Astrocyte (in vitro differentiated cells and primary cell): ENCODE measurements around the gene MAN1B1. TPM values are rescaled to one million over a fixed set of nuclear protein-coding genes. Genes with fewer than 3 reads are reported as not detected.

Experiments
- DNase-seq: peaks from one replicate; pipeline ENCODE4 v3.0.0-alpha.2; 2010; ENCODE audit warnings: low read depth
- FAIRE-seq: peaks from 2 replicates; lab custom pipeline; 2011; peaks lifted over from hg19 to GRCh38; lab: Jason Lieb, UNC
- H2AFZ ChIP-seq: 2 replicates; pipeline ENCODE4 v1.6.0; 2012; ENCODE audit warnings: low read depth, low read length, inconsistent platforms
- H3K27ac ChIP-seq: 2 replicates; pipeline ENCODE4 v1.5.1; 2011; ENCODE audit warnings: low read depth, low read length, inconsistent platforms
- H3K27me3 ChIP-seq: 2 replicates; pipeline ENCODE4 v1.6.0; 2011; ENCODE audit warnings: low read length, inconsistent platforms; ENCODE audit not compliant: insufficient read depth
- H3K36me3 ChIP-seq: 2 replicates; pipeline ENCODE4 v1.5.1; 2011; ENCODE audit warnings: low read length, inconsistent platforms; ENCODE audit not compliant: insufficient read depth
- H3K4me1 ChIP-seq: 2 replicates; pipeline ENCODE4 v1.5.1; 2011; ENCODE audit warnings: low read length, inconsistent platforms; ENCODE audit not compliant: insufficient read depth
- H3K4me2 ChIP-seq: 2 replicates; pipeline ENCODE4 v1.6.0; 2012; ENCODE audit warnings: low read length, inconsistent platforms
- H3K4me3 ChIP-seq: 2 replicates; pipeline ENCODE4 v1.5.1; 2011; ENCODE audit warnings: low read depth, mild to moderate bottlenecking, low read length, inconsistent platforms; ENCODE audit not compliant: insufficient read depth
- H3K79me2 ChIP-seq: 2 replicates; pipeline ENCODE4 v1.6.0; 2012; ENCODE audit warnings: mild to moderate bottlenecking, low read length, inconsistent platforms; ENCODE audit not compliant: insufficient read depth
- H3K9ac ChIP-seq: 2 replicates; pipeline ENCODE4 v1.6.0; 2012; ENCODE audit warnings: mild to moderate bottlenecking, low read length, inconsistent platforms
- H3K9me3 ChIP-seq: 2 replicates; pipeline ENCODE4 v1.5.1; 2012; ENCODE audit warnings: low read depth, mild to moderate bottlenecking, low read length, inconsistent platforms; ENCODE audit not compliant: insufficient read depth
- H4K20me1 ChIP-seq: 2 replicates; pipeline ENCODE4 v1.6.0; 2012; ENCODE audit warnings: low read length, inconsistent platforms; ENCODE audit not compliant: insufficient read depth
- H3K27ac Mint-ChIP-seq: one replicate; pipeline ENCODE4 v1.8.0; 2021; ENCODE audit warnings: mild to moderate bottlenecking, mixed read lengths; ENCODE audit not compliant: unreplicated experiment
- H3K27me3 Mint-ChIP-seq: one replicate; pipeline ENCODE4 v1.8.0; 2021; ENCODE audit warnings: low read depth, mixed read lengths; ENCODE audit not compliant: unreplicated experiment
- H3K36me3 Mint-ChIP-seq: one replicate; pipeline ENCODE4 v1.8.0; 2021; ENCODE audit warnings: low read depth, mixed read lengths; ENCODE audit not compliant: unreplicated experiment
- H3K4me1 Mint-ChIP-seq: one replicate; pipeline ENCODE4 v1.8.0; 2021; ENCODE audit warnings: low read depth, mixed read lengths; ENCODE audit not compliant: unreplicated experiment
- H3K4me3 Mint-ChIP-seq: one replicate; pipeline ENCODE4 v1.8.0; 2021; ENCODE audit warnings: mild to moderate bottlenecking, moderate library complexity, mixed read lengths; ENCODE audit not compliant: unreplicated experiment
- H3K9me3 Mint-ChIP-seq: one replicate; pipeline ENCODE4 v1.8.0; 2021; ENCODE audit warnings: mild to moderate bottlenecking, mixed read lengths; ENCODE audit not compliant: unreplicated experiment
- EZH2 ChIP-seq: IDR thresholded peaks from 2 replicates; pipeline ENCODE4 v1.6.1; 2012; ENCODE audit warnings: mild to moderate bottlenecking, low read length, inconsistent platforms; ENCODE audit not compliant: insufficient read depth
- total RNA-seq: library from RNA; stranded (reverse); gene quantifications from 2 replicates; pipeline ENCODE4 v1.2.1, GENCODE V29; 2021
- TF ChIP-seq, protein P1 (sequence below): IDR thresholded peaks from 2 replicates; pipeline ENCODE4 v1.5.1; 2011; ENCODE audit warnings: low read depth, mild to moderate bottlenecking, inconsistent platforms, low read length, moderate library complexity; ENCODE audit not compliant: insufficient read depth

MAN1B1 gene
- total RNA-seq, 1 donor from 2014 or later: 69.2 TPM

- Histone ChIP-seq H3K27me3 (no peaks in the 10 kb centered on the region), H3K36me3 (no peaks in the 10 kb centered on the region), H4K20me1 (no peaks in the 10 kb centered on the region), H3K9me3 (no peaks in the 10 kb centered on the region), H3K27ac (no peak overlapping the region), H3K4me1 (no peaks in the 10 kb centered on the region), H3K79me2 (no peaks in the 10 kb centered on the region), H3K4me3 (no peak overlapping the region), H3K4me2 (no peak overlapping the region), H3K9ac (no peak overlapping the region), H2AFZ (no peak overlapping the region)
- Mint-ChIP-seq H3K9me3 (no peaks in the 10 kb centered on the region), H3K27me3 (no peaks in the 10 kb centered on the region), H3K4me1 (no peaks in the 10 kb centered on the region), H3K4me3 (no peak overlapping the region), H3K36me3 (no peaks in the 10 kb centered on the region), H3K27ac (no peak overlapping the region)
- TF ChIP-seq, protein P1, sequence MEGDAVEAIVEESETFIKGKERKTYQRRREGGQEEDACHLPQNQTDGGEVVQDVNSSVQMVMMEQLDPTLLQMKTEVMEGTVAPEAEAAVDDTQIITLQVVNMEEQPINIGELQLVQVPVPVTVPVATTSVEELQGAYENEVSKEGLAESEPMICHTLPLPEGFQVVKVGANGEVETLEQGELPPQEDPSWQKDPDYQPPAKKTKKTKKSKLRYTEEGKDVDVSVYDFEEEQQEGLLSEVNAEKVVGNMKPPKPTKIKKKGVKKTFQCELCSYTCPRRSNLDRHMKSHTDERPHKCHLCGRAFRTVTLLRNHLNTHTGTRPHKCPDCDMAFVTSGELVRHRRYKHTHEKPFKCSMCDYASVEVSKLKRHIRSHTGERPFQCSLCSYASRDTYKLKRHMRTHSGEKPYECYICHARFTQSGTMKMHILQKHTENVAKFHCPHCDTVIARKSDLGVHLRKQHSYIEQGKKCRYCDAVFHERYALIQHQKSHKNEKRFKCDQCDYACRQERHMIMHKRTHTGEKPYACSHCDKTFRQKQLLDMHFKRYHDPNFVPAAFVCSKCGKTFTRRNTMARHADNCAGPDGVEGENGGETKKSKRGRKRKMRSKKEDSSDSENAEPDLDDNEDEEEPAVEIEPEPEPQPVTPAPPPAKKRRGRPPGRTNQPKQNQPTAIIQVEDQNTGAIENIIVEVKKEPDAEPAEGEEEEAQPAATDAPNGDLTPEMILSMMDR: no peak
- no peak for TF ChIP-seq EZH2
- DNase-seq: no peak
- no peak for FAIRE-seq
Measured at GRCh38 chr9:137109250-137110146, 22.7 kb downstream of the MAN1B1 start.

DNA sequence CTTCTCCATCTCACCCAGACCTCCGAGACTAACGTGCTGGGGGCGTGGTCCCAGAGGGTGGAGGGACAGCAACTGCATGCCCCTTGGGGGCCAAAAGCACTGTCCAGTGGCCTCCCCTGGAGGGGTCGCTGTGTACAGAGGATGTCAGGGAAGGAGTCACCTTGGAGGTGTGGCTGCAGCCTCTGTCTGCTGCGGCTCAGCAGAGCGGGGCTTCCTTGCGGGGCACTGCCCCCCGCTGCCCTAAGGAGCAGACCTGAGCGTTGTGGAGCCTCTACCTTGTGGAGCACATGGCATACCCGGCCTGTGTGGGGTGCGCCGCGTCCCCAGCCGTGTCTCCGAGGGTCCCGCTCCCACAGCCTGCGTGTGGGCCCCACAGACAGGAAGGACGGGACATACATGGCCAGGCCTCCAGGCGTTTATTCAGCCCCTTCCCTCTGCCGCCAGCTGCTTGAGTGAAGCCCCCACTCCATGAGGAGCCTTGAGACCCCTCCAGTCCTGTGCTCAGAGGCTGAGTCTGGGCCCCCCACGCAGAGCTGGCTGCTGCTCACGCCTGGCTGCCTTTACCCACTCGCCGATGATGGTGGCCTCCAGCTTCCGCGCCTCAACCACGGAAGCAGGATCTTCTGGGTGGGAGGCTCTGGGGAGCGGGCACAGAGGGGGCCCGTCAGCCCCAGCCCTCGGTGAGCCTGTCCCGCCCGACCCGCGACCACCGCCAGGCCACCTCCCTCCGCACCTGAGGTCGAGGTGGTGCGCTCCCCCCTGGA is 23.5 kb downstream of the MAN1B1 start:
- Histone ChIP-seq H3K4me3 (no peak overlapping the region), H3K4me2 (no peak overlapping the region), H3K36me3 (no peaks in the 10 kb centered on the region), H3K9me3 (no peaks in the 10 kb centered on the region), H2AFZ (no peak overlapping the region), H3K4me1 (no peaks in the 10 kb centered on the region), H3K9ac (no peak overlapping the region), H3K27ac (no peak overlapping the region), H3K27me3 (no peaks in the 10 kb centered on the region), H3K79me2 (no peaks in the 10 kb centered on the region), H4K20me1 (no peaks in the 10 kb centered on the region)
- Mint-ChIP-seq H3K9me3 (no peaks in the 10 kb centered on the region), H3K27me3 (no peaks in the 10 kb centered on the region), H3K4me1 (no peaks in the 10 kb centered on the region), H3K36me3 (no peaks in the 10 kb centered on the region), H3K4me3 (no peak overlapping the region), H3K27ac (no peak overlapping the region)
- DNase-seq (no peak), FAIRE-seq (no peak)
- TF ChIP-seq, protein P1: no peak
- TF ChIP-seq EZH2: no peak
